Endothelial cell of umbilical vein (primary cell): Measurements from ENCODE around the gene HINFP. TPM values are rescaled to one million over a fixed set of nuclear protein-coding genes. Genes with fewer than 3 reads are reported as not detected.

Source experiments
- BruUV-seq: library from RNA; stranded (reverse); fragments of 400-500 nt; replicated peaks from 2 replicates; lab custom pipeline; 2021; lab: Mats Ljungman, UMichigan
- CTCF ChIA-PET: fragments of 300-600, 350-600 bp; sonication (Branson Sonifier 250); formaldehyde crosslinking; loops from one replicate; lab custom pipeline; 2021; ENCODE audit warnings: antibody characterized with exemption, inconsistent platforms; lab: Charles Lee
- POLR2A ChIA-PET: fragments of 300-600, 350-600 bp; sonication (Branson Sonifier 250); formaldehyde crosslinking; loops from one replicate; lab custom pipeline; 2021; ENCODE audit warnings: antibody characterized with exemption, inconsistent platforms; lab: Charles Lee
- DNase-seq: peaks from one replicate; pipeline ENCODE4 v3.0.0-alpha.2; 2011; ENCODE audit warnings: low read depth, low spot score
- FAIRE-seq: peaks from 2 replicates; lab custom pipeline; 2011; peaks lifted over from hg19 to GRCh38; lab: Jason Lieb, UNC
- H2AFZ ChIP-seq: 2 replicates; pipeline ENCODE4 v1.6.0; 2012; ENCODE audit warnings: low read depth, low read length, control low read depth, inconsistent platforms
- H3K27ac ChIP-seq: 2 replicates; pipeline ENCODE4 v1.5.1; 2011; ENCODE audit warnings: low read depth, mild to moderate bottlenecking, control low read depth, low read length, moderate library complexity; ENCODE audit not compliant: insufficient read depth
- H3K27me3 ChIP-seq, 2 experiments: 2 replicates each; pipeline versions ENCODE4 v1.6.0 to v1.6.1; 2011; ENCODE audit warnings: low read length in 2 of 2, mixed read lengths in 1 of 2; ENCODE audit not compliant: control insufficient read depth in 2 of 2, insufficient read depth in 2 of 2
- H3K36me3 ChIP-seq, 2 experiments: 2 replicates in 1 of 2; 3 replicates in 1 of 2; pipeline ENCODE4 v1.5.1; 2011; ENCODE audit warnings: low read length in 2 of 2, mild to moderate bottlenecking in 1 of 2, moderate library complexity in 1 of 2; ENCODE audit not compliant: control insufficient read depth in 2 of 2, insufficient read depth in 2 of 2; ENCODE audit errors: extremely low read depth in 1 of 2
- H3K4me1 ChIP-seq: 3 replicates; pipeline ENCODE4 v1.5.1; 2011; ENCODE audit warnings: mild to moderate bottlenecking, low read length; ENCODE audit not compliant: control insufficient read depth, insufficient read depth; ENCODE audit errors: extremely low read depth
- H3K4me2 ChIP-seq: 2 replicates; pipeline ENCODE4 v1.6.1; 2011; ENCODE audit warnings: low read length, control low read depth, mixed read lengths; ENCODE audit not compliant: insufficient read depth
- H3K4me3 ChIP-seq, 3 experiments: fragments of 200-600 bp in 1 of 3; sonication (generic), shearing (Covaris generic) in 1 of 3; replicated peaks in 1 of 3; 2 replicates each; pipeline ENCODE4 v1.5.1; 2011 to 2016; ENCODE audit warnings: control low read depth in 3 of 3, low read length in 3 of 3, mild to moderate bottlenecking in 2 of 3, inconsistent platforms in 1 of 3, low read depth in 1 of 3, moderate library complexity in 1 of 3; ENCODE audit not compliant: insufficient read depth in 1 of 3
- H3K79me2 ChIP-seq: 2 replicates; pipeline ENCODE4 v1.6.0; 2012; ENCODE audit warnings: low read length, inconsistent platforms; ENCODE audit not compliant: control insufficient read depth, insufficient read depth
- H3K9ac ChIP-seq: replicated peaks from 2 replicates; pipeline ENCODE3; 2011; ENCODE audit warnings: low read length, control low read depth; ENCODE audit not compliant: insufficient read depth; ENCODE audit errors: extremely low read depth
- H3K9me1 ChIP-seq: replicated peaks from 3 replicates; pipeline ENCODE4 v1.6.0; 2011; ENCODE audit warnings: mild to moderate bottlenecking, low read length; ENCODE audit not compliant: control insufficient read depth, insufficient read depth; ENCODE audit errors: extremely low read depth
- H3K9me3 ChIP-seq: replicated peaks from 2 replicates; pipeline ENCODE4 v1.5.1; 2012; ENCODE audit warnings: low read length, inconsistent platforms; ENCODE audit not compliant: control insufficient read depth, insufficient read depth
- H4K20me1 ChIP-seq: replicated peaks from 2 replicates; pipeline ENCODE3; 2011; ENCODE audit warnings: mild to moderate bottlenecking, low read length; ENCODE audit not compliant: control insufficient read depth, insufficient read depth; ENCODE audit errors: extremely low read depth
- CTCF ChIP-seq, 2 donors: IDR thresholded peaks; 1 replicate in 1 of 2; 2 replicates in 1 of 2; pipeline ENCODE4 v1.5.1; 2011; ENCODE audit warnings: low read length in 2 of 2, mild to moderate bottlenecking in 2 of 2, moderate library complexity in 2 of 2, control low read depth in 1 of 2, inconsistent platforms in 1 of 2, low read depth in 1 of 2; ENCODE audit not compliant: insufficient read depth in 1 of 2; ENCODE audit errors: extremely low read depth in 1 of 2
- EZH2 ChIP-seq: IDR thresholded peaks from 2 replicates; pipeline ENCODE4 v1.6.1; 2012; ENCODE audit warnings: borderline replicate concordance, low read depth, mild to moderate bottlenecking, moderate library complexity, low read length, inconsistent platforms; ENCODE audit not compliant: severe bottlenecking
- MAX ChIP-seq: IDR thresholded peaks from 2 replicates; pipeline ENCODE4 v1.6.1; 2011; ENCODE audit not compliant: insufficient read depth, insufficient read length
- POLR2A ChIP-seq: IDR thresholded peaks from 2 replicates; pipeline ENCODE4 v1.6.1; 2012; ENCODE audit warnings: low read depth, mild to moderate bottlenecking, control low read depth, low read length
- POLR2AphosphoS5 ChIP-seq: IDR thresholded peaks from 2 replicates; pipeline ENCODE4 v1.6.1; 2012; ENCODE audit warnings: low read depth, mild to moderate bottlenecking, control low read depth, low read length, moderate library complexity; ENCODE audit not compliant: insufficient read depth
- dilution Hi-C: fragments of 300-500 bp; cut with MboI; formaldehyde crosslinking; loops from one replicate; pipeline ENCODE4 v1.15.0; 2019; ENCODE audit warnings: low sequenced_read_pairs; ENCODE audit not compliant: extremely low pct_ligation_motif_present
- intact Hi-C: fragments of 100-400 bp; cut with micrococcal nuclease; formaldehyde crosslinking; loops from one replicate; pipeline ENCODE4 v1.10.0; 2022
- polyA plus RNA-seq, 4 experiments: library from polyadenylated mRNA; depleted of rRNA in 3 of 4; stranded (reverse) in 3 of 4; unstranded in 1 of 4; fragments of >200 nt; gene quantifications; 2 replicates each; pipeline versions ENCODE4 v1.2.1 to v1.2.3, GENCODE V29; 2011 to 2012; ENCODE audit warnings: missing spikeins in 1 of 4
- total RNA-seq: library from RNA; stranded (reverse); gene quantifications from 2 replicates; pipeline ENCODE4 v1.2.3, GENCODE V29; 2021

Gene HINFP
- total and polyA plus RNA-seq, 2 donors (not counting 3 experiments of a cell fraction or from before 2014, with no cell fraction given): 30.8 to 33.4 TPM

GRCh38 chr11:119106564-119107537 lies 14.5 kb upstream of the HINFP start, which contains the start of gene C2CD2L:
Gene C2CD2L, plus strand, starts transcription at chr11:119107344. Its CDS starts 398 bp downstream, at chr11:119107742.
- H3K9me1 ChIP-seq: no peaks in the 10 kb centered on the region
- DNase-seq (peak; percentile 86), FAIRE-seq (peak; percentile 87)
- intact Hi-C loops (loop anchor here (1.0 kb wide), 2 partner anchors 12 to 14 kb away; partner anchors contain the start of gene HINFP), dilution Hi-C loops (no loop called here)
- no peaks in the 10 kb centered on the region for H4K20me1 ChIP-seq
- peaks cover under 1 to 8% of the 10 kb centered on the region in 2 experiments for H3K36me3 ChIP-seq
- peak within 1 kb of the TSS; percentile 46 to 72 (median 63) for H3K4me3 ChIP-seq
- H3K27ac ChIP-seq: peak within 1 kb of the TSS; percentile 48
- peaks cover 16% of the 10 kb centered on the region for H3K4me1 ChIP-seq
- POLR2A ChIA-PET: interaction anchor here (1.3 to 1.5 kb wide), 2 partner anchors 12 to 14 kb away, joined by 4 to 10 read pairs; partner anchors contain the start of gene HINFP
- no peaks in the 10 kb centered on the region for H3K27me3 ChIP-seq
- H3K4me2 ChIP-seq: peak within 1 kb of the TSS; percentile 87
- peak within 1 kb of the TSS; percentile 84 for H2AFZ ChIP-seq
- TF ChIP-seq MAX (peak; percentile 16), EZH2 (no peak), POLR2A (peak; percentile 70), POLR2AphosphoS5 (peak; percentile 89), CTCF (IDR thresholded peaks at IDR 0.05; ENCODE audit: extremely low read depth in 1 of 2, insufficient read depth in 1 of 2, low read depth in 1 of 2, low read length in 2 of 2) (no peak)
- CTCF ChIA-PET: interaction anchor here (1.1 to 1.6 kb wide), 6 partner anchors 11 to 89 kb away, joined by 3 to 8 read pairs (median 4); partner anchors contain the start of gene HINFP
- peak within 1 kb of the TSS; percentile 64 for H3K9ac ChIP-seq
- BruUV-seq: no TSS peak
- no peaks in the 10 kb centered on the region for H3K79me2 ChIP-seq
- H3K9me3 ChIP-seq: no peaks in the 10 kb centered on the region
